A549 (cell line): Measurements from ENCODE around the gene RIN2. TPM values are rescaled to one million over a fixed set of nuclear protein-coding genes. Genes with fewer than 3 reads are reported as not detected.

Source experiments
- ATAC-seq, 2 experiments: fragments of 200-7000 bp in 1 of 2; fragments of >200 bp in 1 of 2; cut with Nextera tagmentation in 1 of 2; cut with Tn5 transposase in 1 of 2; 3 replicates each; pipeline versions ENCODE4 v1.8.0 to v1.9.1; 2018 to 2020; ENCODE audit warnings: mild to moderate bottlenecking in 1 of 2, moderate library complexity in 1 of 2
- CTCF ChIA-PET: fragments of 300-600 bp; sonication (Branson Sonifier 250); formaldehyde crosslinking; extraction: SDS; loops from one replicate; lab custom pipeline; 2021; ENCODE audit warnings: antibody characterized with exemption, inconsistent platforms; lab: Yijun Ruan, JAX
- POLR2A ChIA-PET: fragments of 350-600 bp; formaldehyde crosslinking; extraction: SDS; loops from one replicate; lab custom pipeline; 2021; ENCODE audit warnings: antibody characterized with exemption, inconsistent platforms; lab: Yijun Ruan, JAX
- DNase-seq, 2 experiments: peaks; one replicate each; pipeline versions ENCODE4 v3.0.0 to v3.0.0-alpha.2; 2011 to 2016; ENCODE audit warnings: low read depth in 1 of 2, low spot score in 1 of 2
- FAIRE-seq: peaks from 2 replicates; lab custom pipeline; 2011; peaks lifted over from hg19 to GRCh38; lab: Jason Lieb, UNC
- H3K27ac ChIP-seq, 2 experiments: fragments of >200 bp; sonication (Bioruptor Twin); formaldehyde crosslinking; 3 replicates each; pipeline ENCODE4 v1.5.1; 2016 to 2017
- H3K4me1 ChIP-seq: fragments of >200 bp; sonication (Bioruptor Twin); formaldehyde crosslinking; 3 replicates; pipeline ENCODE4 v1.6.1; 2016
- H3K4me2 ChIP-seq: fragments of >200 bp; sonication (Bioruptor Twin); formaldehyde crosslinking; 3 replicates; pipeline ENCODE4 v1.6.1; 2016
- H3K4me3 ChIP-seq: fragments of >200 bp; sonication (Bioruptor Twin); formaldehyde crosslinking; 3 replicates; pipeline ENCODE4 v1.5.1; 2016
- H3K9me3 ChIP-seq: fragments of >200 bp; sonication (Bioruptor Twin); formaldehyde crosslinking; 3 replicates; pipeline ENCODE4 v1.6.1; 2016
- ATOH8 ChIP-seq: fragments of 250-450 bp; sonication (Bioruptor Pico); IDR thresholded peaks from 2 replicates; pipeline ENCODE4 v1.5.0; 2020; ENCODE audit warnings: low read depth, mild to moderate bottlenecking, moderate library complexity
- BCL3 ChIP-seq: fragments of >200 bp; sonication (Bioruptor Twin); formaldehyde crosslinking; IDR thresholded peaks from 3 replicates; pipeline ENCODE4 v1.6.1; 2016
- BHLHE40 ChIP-seq: IDR thresholded peaks from 2 replicates; pipeline ENCODE4 v1.6.1; 2012; ENCODE audit warnings: low read depth, low read length, inconsistent platforms
- CBX2 ChIP-seq: fragments of 200-600 bp; sonication (generic); IDR thresholded peaks from 2 replicates; pipeline ENCODE4 v1.6.1; 2016; ENCODE audit warnings: low read depth, mild to moderate bottlenecking, borderline replicate concordance
- CTCF ChIP-seq: fragments of >200 bp; sonication (Bioruptor Twin); formaldehyde crosslinking; IDR thresholded peaks from 3 replicates; pipeline ENCODE4 v1.5.1; 2016
- ELK1 ChIP-seq: fragments of 150-350 bp; IDR thresholded peaks from 2 replicates; pipeline ENCODE4 v1.6.1; 2014; ENCODE audit warnings: low read depth, mild to moderate bottlenecking, low read length
- ESRRA ChIP-seq: fragments of 150-350 bp; IDR thresholded peaks from 2 replicates; pipeline ENCODE4 v1.6.1; 2014; ENCODE audit warnings: mild to moderate bottlenecking, low read length, borderline replicate concordance
- FOSB ChIP-seq: fragments of 250-450 bp; sonication (Bioruptor Pico); IDR thresholded peaks from 2 replicates; pipeline ENCODE4 v1.5.0; 2020; ENCODE audit warnings: mild to moderate bottlenecking, moderate library complexity
- FOSL2 ChIP-seq, 2 experiments: fragments of 450-650 bp in 1 of 2; fragments of >200 bp in 1 of 2; sonication (Bioruptor Twin) in 1 of 2; formaldehyde crosslinking; IDR thresholded peaks; 2 replicates each; pipeline versions ENCODE4 v1.5.0 to v1.6.1; 2016 to 2020; ENCODE audit warnings: mild to moderate bottlenecking in 1 of 2, moderate library complexity in 1 of 2
- GATA3 ChIP-seq: IDR thresholded peaks from 2 replicates; pipeline ENCODE4 v1.6.1; 2012; ENCODE audit warnings: borderline replicate concordance
- HDAC2 ChIP-seq: fragments of 200-600 bp; sonication (generic); IDR thresholded peaks from 2 replicates; pipeline ENCODE4 v1.6.1; 2016
- HEYL ChIP-seq: fragments of 250-450 bp; sonication (Bioruptor Pico); IDR thresholded peaks from 2 replicates; pipeline ENCODE4 v1.8.0; 2021; ENCODE audit warnings: mild to moderate bottlenecking, moderate library complexity
- JUNB ChIP-seq: fragments of >200 bp; sonication (Bioruptor Twin); formaldehyde crosslinking; IDR thresholded peaks from 2 replicates; pipeline ENCODE4 v1.6.1; 2016
- KDM5A ChIP-seq: fragments of 200-600 bp; sonication (generic); IDR thresholded peaks from 2 replicates; pipeline ENCODE4 v1.6.1; 2016; ENCODE audit warnings: antibody characterized with exemption, mild to moderate bottlenecking
- NFE2L2 ChIP-seq: fragments of 150-350 bp; conservative IDR thresholded peaks from 2 replicates; pipeline ENCODE4 v1.6.1; 2014; ENCODE audit warnings: low read length
- NPAS2 ChIP-seq: fragments of 250-450 bp; sonication (Bioruptor Pico); IDR thresholded peaks from 2 replicates; pipeline ENCODE4 v1.8.0; 2022; ENCODE audit warnings: mild to moderate bottlenecking, moderate library complexity, borderline replicate concordance
- PBX3 ChIP-seq: IDR thresholded peaks from 2 replicates; pipeline ENCODE4 v1.6.1; 2012
- POLR2AphosphoS2 ChIP-seq: conservative IDR thresholded peaks from 2 replicates; pipeline ENCODE4 v1.6.1; 2012; ENCODE audit warnings: low read length, improper control_type of control experiment, inconsistent platforms
- RAD21 ChIP-seq, 2 experiments: fragments of >200 bp in 1 of 2; sonication (Bioruptor Twin) in 1 of 2; formaldehyde crosslinking in 1 of 2; IDR thresholded peaks in 1 of 2; conservative IDR thresholded peaks in 1 of 2; 2 replicates in 1 of 2; 3 replicates in 1 of 2; pipeline ENCODE4 v1.6.1; 2012 to 2018; ENCODE audit warnings: inconsistent platforms in 1 of 2
- RARB ChIP-seq: fragments of 250-450 bp; sonication (Bioruptor Pico); IDR thresholded peaks from 2 replicates; pipeline ENCODE4 v1.8.0; 2021; ENCODE audit warnings: mild to moderate bottlenecking, moderate library complexity
- REST ChIP-seq: fragments of 200-600 bp; sonication (generic); IDR thresholded peaks from 2 replicates; pipeline ENCODE4 v1.6.1; 2016; ENCODE audit warnings: antibody characterized with exemption, mild to moderate bottlenecking, moderate library complexity
- RFX5 ChIP-seq: fragments of 450-650 bp; IDR thresholded peaks from 2 replicates; pipeline ENCODE4 v1.7.1; 2014; ENCODE audit warnings: antibody characterized with exemption, mild to moderate bottlenecking, moderate library complexity
- RNF2 ChIP-seq: fragments of 200-600 bp; sonication (generic); IDR thresholded peaks from 2 replicates; pipeline ENCODE4 v1.6.1; 2016; ENCODE audit warnings: low read depth, mild to moderate bottlenecking, antibody characterized with exemption, moderate library complexity, borderline replicate concordance
- SMC3 ChIP-seq: fragments of >200 bp; sonication (Bioruptor Twin); formaldehyde crosslinking; IDR thresholded peaks from 3 replicates; pipeline ENCODE4 v1.6.1; 2018; ENCODE audit warnings: inconsistent platforms
- SREBF2 ChIP-seq: fragments of 450-650 bp; IDR thresholded peaks from 2 replicates; pipeline ENCODE4 v1.6.1; 2014; ENCODE audit warnings: mild to moderate bottlenecking, moderate library complexity
- USF2 ChIP-seq: fragments of 450-650 bp; IDR thresholded peaks from 2 replicates; pipeline ENCODE4 v1.6.1; 2014; ENCODE audit warnings: antibody characterized with exemption
- ZSCAN20 ChIP-seq: fragments of 250-450 bp; sonication (Bioruptor Pico); IDR thresholded peaks from 2 replicates; pipeline ENCODE4 v1.8.0; 2022; ENCODE audit warnings: mild to moderate bottlenecking, moderate library complexity
- WGBS: methylation state at CpG from one replicate; pipeline ENCODE4 v1.1.6; 2017; ENCODE audit errors: missing lambda C conversion rate; 5-methylcytosine and 5-hydroxymethylcytosine counted together
- polyA plus RNA-seq, 4 experiments: library from polyadenylated mRNA; depleted of rRNA in 3 of 4; stranded (reverse); fragments of >200 nt; fragmentation: RNase III in 1 of 4; extraction: RNeasy Plus Mini Kit Qiagen cat#74134 plus additional on column Dnase treatment in 1 of 4; gene quantifications; 2 replicates in 3 of 4; 3 replicates in 1 of 4; pipeline ENCODE4 v1.2.3, GENCODE V29; 2011 to 2017

Gene RIN2
- polyA plus RNA-seq, 2 of the 4 experiments (the other 2 are of a cell fraction): 22.4 to 34.7 TPM

GRCh38 chr20:19777315-19777714, 19.3 kb downstream of the RIN2 start:
- 74% methylated on average over 6 of the region's 6 CpGs for WGBS
- H3K9me3 ChIP-seq: no peaks in the 10 kb centered on the region
- ChIA-PET POLR2A (no interaction called here), CTCF (interaction anchor here (8.7 kb wide), 1 partner anchor 8 kb away, joined by 59 read pairs; no protein-coding TSS in a partner anchor)
- peaks cover 32% of the 10 kb centered on the region for H3K4me1 ChIP-seq
- FAIRE-seq (no peak), ATAC-seq (no peak), DNase-seq (no peak)
- TF ChIP-seq RNF2 (no peak), CBX2 (no peak), BHLHE40 (no peak), KDM5A (no peak), ZSCAN20 (CRISPR knock-in tag) (no peak), RARB (CRISPR knock-in tag) (no peak), ELK1 (no peak), NFE2L2 (no peak), PBX3 (no peak), POLR2AphosphoS2 (no peak), HDAC2 (no peak), ATOH8 (CRISPR knock-in tag) (no peak), HEYL (CRISPR knock-in tag) (no peak)
- H3K27ac ChIP-seq: peak overlapping the region in 1 of 2 experiments; percentile 7; a peak in 1 of 6 replicates
- no peak overlapping the region for H3K4me2 ChIP-seq
- H3K4me3 ChIP-seq: no peak overlapping the region

- TF ChIP-seq FOSL2 (IDR thresholded peaks at IDR 0.05): no peak
- TF ChIP-seq FOSL2 (CRISPR knock-in tag; IDR thresholded peaks at IDR 0.05): no peak
- no peak for TF ChIP-seq RARB (CRISPR knock-in tag)
- TF ChIP-seq RAD21 (conservative IDR thresholded peaks at IDR 0.05 in 1 of 2, IDR thresholded peaks at IDR 0.05 in 1 of 2): no peak
- no peak for TF ChIP-seq HDAC2
- TF ChIP-seq JUNB: no peak
- TF ChIP-seq REST: no peak
- TF ChIP-seq SMC3: no peak
- no peak for TF ChIP-seq CBX2
- no peak for TF ChIP-seq FOSB
- TF ChIP-seq CTCF: no peak
- no peak for TF ChIP-seq BCL3
- no peak for TF ChIP-seq RFX5
- no peak for TF ChIP-seq NPAS2 (CRISPR knock-in tag)
- no peak for TF ChIP-seq GATA3
- no peak for TF ChIP-seq ESRRA
- no peak for TF ChIP-seq HEYL (CRISPR knock-in tag)
- no peak for TF ChIP-seq SREBF2
- no peak for TF ChIP-seq USF2
- FAIRE-seq (no peak), ATAC-seq (no peak), DNase-seq (no peak)
- Histone ChIP-seq H3K4me3 (no peak overlapping the region), H3K27ac (no peak overlapping the region; a peak in 1 of 6 replicates), H3K4me2 (no peak overlapping the region), H3K4me1 (peaks cover 32% of the 10 kb centered on the region), H3K9me3 (no peaks in the 10 kb centered on the region)
- 89% methylated on average over 3 of the region's 3 CpGs for WGBS
- ChIA-PET POLR2A (no interaction called here), CTCF (no interaction called here)
Measured at GRCh38 chr20:19777981-19778380, 19.9 kb downstream of the RIN2 start.
